GM18870 (cell line): ENCODE results near the gene MINDY4.
"Not testable (repeated sequence)": the region's sequence is repeated elsewhere in the genome, so short reads cannot be mapped to it uniquely, and the experiment has no call there.

ENCODE experiments used
- ATAC-seq: cut with Tn5 transposase; IDR thresholded peaks from one replicate; pipeline ENCODE4 v1.9.1; 2021; ENCODE audit warnings: moderate library complexity; ENCODE audit not compliant: unreplicated experiment

MINDY4 gene

GRCh38 chr7:30800785-30801252, 29.6 kb downstream of the MINDY4 start:
- peak; percentile 18 for ATAC-seq

- ATAC-seq = no peak
These were observed 31.6 kb downstream of the MINDY4 start for GRCh38 chr7:30802812-30803211.

DNA sequence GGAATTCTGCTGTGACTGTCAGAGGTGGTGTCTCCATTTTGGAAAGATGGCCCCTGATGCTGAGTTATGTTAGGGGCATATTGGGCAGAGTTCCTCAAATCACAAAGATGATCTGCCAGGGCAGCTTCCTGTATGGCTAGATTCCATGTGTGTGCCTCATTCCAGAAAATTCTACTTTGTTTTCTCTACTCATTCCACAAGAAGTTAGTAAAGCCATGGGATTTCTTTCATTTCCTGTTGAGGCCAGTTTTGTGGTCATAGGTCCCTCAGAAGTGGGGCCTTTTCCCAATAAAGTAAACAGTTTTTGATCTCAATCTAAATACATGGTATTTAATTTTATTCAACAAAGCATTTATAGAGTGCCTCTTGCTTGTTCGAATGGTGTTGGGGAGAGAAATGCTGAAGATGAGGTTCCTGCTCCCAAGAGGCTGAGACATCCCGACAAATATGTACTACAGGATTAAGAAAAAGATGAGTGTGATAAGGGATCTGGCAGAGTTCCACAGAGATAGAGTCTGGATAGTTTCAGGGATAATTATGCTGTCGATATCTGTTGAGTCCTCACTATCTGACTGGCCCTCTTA, 33.0 kb downstream of the MINDY4 start:
- no peak for ATAC-seq

DNA sequence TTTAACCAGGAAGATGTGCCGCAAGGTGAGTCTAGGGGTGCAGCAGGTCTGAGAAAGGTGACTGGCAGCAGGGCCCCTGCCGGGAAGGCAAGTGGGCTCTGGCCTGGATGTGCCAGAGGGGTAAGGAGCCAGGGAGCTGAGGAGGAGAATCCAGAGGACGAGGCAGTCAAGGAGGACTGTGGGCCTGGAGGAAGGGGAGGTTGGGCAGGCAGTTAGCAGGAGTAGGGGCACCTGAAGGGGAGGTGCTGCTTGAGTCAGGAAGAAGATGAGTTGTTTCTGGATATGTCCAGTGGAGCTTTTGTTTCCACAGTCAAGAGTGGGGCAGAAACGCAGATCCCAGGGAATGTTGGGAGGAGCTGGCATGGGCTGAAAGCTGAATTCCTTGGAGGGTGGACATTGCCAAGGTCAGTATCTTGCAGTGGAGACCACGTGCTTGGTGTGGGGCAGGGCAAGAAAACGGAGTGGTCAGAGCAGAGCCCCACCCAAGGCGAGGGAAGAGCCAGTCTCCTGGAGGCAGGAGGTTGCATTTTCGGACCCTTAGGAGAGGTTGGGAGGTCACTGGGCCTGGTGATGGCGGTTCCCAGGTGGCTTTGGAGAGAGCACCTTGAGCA, 34.0 kb downstream of the MINDY4 start:
- ATAC-seq = no peak

- no peak for ATAC-seq
These were observed 34.7 kb downstream of the MINDY4 start for GRCh38 chr7:30805931-30806330.

DNA sequence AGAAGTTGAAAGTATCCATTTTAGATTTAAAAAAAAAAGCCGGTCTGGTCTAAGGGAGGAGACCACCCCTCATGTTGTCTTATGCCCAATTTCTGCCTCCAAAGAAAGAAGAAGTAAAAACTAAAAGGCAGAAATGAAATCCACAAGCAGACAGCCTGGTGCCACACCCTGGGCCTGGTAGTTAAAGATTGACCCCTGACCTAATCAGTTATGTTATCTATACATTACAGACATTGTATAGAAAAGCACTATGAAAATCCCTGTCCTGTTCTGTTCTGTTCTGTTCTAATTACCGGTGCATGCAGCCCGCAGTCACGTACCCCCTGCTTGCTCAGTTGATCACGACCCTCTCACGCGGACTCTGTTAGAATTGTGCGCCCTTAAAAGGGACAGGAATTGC, 36.3 kb downstream of the MINDY4 start:
- ATAC-seq = not testable (repeated sequence)

GRCh38 chr7:30807941-30808340, 36.7 kb downstream of the MINDY4 start:
- not testable (repeated sequence) for ATAC-seq

DNA sequence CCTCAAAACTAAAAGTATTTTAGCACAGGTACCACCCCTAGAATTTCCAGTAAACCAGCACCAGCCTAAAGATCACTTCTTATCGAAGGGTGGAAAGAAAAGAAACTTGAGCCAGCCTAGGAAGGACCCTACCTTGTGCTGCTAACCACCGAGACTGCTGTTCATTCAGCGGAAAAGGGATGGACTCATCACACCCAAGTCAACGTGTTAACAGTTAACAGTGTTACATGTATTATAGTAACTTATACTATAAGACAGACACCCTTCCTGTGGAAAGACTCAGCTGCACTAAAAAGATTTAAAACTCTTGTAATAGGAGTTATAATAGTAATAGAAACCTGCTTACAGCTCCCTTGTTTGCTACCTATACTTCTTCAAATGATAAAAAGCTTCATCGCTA, 39.8 kb downstream of the MINDY4 start:
- no peak for ATAC-seq

DNA sequence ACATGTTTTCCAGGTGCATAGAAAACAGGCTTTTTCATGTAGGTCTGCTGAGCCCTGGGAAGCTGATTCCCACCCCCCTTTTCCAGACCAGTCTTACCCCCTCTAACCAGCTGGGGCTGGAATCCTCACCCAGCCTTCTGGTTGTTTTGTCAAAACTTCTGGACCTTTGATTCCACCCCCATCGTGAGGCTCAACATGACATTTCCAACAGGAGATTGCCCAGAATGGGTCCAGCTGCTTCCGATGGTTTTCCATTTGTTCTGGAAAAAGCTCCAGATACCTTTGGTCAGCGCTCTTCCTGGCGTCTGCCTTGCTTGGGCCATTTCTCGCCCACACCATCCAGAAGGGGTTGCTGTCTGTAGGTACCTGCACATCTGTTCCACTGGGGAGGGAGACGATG, 41.5 kb downstream of the MINDY4 start:
- ATAC-seq = no peak

DNA sequence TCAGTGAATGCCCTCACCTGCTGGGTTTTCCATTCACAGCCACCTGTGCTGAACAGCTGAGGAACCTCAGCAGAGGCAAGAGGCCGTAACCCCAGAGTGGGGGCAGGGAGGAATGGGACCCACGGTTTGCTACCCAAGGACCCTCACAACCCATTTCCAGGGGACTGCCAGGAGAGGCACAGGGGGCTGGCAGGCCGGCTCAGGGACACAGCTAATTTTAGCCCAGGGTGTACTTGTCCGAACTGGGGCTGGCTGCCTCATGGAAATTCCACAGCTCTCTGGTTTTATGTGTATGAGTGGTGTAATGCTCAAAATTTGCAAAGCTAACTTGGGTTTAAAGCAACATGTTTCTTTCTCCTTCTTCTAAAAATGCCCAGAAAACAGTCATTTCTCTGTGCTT, 42.2 kb downstream of the MINDY4 start:
- ATAC-seq = no peak

DNA sequence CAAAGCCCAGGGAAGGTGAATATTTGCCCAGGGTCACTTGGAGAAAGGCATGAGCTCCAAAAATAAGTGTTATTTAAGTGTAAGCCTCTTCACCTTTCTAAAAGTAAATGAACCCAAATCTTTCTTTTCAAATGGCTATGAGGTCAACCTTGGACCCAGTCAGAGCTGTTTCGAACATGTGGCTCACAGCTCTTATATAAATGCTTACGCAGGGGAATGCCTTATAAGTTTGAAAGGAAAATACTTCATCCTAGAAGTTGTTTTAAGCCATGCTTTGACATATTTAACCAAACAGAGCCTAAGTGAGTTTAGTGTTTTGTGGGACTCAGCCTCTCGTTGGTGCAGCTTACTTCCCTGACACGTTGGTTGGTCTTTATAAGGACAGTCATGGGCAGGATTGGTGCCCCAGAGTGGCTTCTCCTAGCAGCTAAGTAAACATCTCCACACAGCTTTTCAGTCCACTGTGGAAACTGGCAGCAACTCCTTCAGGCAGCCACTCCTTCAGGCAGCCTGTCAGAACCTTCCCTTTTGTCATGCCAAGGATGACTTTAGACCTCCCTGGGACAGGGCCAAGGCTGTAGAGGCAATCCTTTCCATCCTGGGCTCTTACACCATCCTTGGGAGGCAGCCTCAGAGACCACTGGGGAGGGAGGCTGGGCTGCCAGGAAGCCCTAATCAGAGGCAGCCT, 43.6 kb downstream of the MINDY4 start:
- no peak for ATAC-seq

DNA sequence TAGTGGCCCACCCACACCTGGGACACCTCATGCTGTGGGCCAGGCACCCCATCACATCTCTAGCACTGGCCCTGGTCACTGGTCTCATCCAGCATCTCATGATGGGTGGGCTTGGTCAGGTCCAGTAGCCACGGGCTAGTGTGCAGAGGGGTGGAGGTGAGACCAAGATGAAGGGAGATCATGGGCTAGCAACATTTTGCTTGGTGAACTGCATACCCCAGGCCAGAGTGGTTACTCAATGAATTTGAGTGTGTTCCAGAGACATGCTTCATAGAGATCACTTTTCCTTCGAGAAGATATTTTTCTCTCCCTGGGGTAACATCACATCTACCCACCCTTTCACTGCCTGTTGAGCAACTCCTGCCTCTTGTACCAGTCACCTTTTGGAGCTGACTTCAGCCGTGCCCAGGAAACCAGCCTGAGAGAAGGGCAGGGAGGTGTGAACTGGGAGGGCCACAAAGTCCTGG, 44.2 kb downstream of the MINDY4 start:
- ATAC-seq = no peak

DNA sequence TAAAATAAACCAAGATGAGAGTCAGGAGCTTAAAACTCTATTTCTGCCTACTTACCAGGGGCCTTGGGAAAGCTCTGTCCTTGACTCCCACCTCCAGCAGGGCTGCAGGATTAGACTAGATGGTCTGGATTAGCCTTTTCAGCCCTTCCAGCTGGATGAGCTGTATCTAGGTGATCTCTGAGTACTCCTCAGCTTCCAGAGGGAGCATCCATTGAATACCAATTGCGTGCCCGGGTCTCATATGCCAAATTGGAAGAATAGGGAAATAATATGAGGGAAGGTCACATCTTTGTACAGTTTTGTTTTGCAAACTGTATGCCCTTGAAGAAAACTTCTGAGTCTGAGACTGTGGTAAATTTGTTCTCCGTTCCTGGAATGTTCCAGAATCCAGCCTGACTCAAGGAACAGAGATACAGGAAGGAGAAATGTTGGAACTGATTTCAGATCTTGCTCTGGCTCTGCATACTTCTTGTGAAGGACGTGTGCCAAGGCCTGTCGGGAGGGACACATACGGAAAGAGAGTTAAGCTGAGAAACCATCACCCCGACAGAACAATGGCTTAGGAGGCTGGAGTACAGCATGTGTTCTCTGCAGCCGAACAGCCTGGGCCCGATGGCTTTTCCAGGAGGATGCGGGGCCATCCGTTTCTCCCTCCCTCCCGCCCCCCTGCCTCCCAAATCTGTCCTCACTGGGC, 44.9 kb downstream of the MINDY4 start:
- no peak for ATAC-seq

DNA sequence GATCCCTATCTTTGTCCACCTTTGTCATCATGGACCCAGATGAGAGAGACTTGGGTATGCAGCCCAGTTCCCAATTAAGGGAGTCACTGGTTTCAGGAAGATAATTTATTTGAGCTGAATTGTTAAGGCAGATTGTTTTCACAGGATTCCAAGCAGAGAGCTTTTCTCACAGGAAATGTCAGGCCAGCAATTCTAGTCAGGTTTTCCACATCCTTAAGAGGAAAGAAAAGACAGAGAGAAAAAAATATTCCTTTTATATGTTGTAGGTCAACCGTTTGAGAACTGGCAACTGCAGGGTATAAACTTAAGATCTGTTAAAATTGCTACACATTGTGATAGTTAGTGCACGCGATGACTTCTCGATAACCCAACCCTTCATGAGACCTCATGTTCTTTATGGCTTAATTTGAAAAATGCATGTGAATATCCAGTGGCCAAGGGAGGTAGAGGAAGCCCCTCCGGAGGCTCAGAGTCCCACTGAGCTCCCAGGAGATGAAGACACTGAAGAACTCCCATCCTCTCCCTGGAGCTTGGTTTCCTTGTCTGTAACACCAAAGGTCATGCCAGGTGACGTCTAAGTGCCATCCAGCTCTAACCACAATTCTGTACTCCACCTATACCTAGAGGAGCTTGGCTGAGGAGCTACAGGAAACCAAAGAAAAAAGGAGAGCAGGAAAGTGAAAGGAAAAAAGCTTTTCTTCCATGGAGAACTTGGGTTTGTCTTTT, 45.6 kb downstream of the MINDY4 start:
- ATAC-seq = no peak

GRCh38 chr7:30817371-30817767, 46.2 kb downstream of the MINDY4 start:
- ATAC-seq = no peak

- ATAC-seq = no peak
These were observed 53.9 kb downstream of the MINDY4 start for GRCh38 chr7:30824821-30825720.

DNA sequence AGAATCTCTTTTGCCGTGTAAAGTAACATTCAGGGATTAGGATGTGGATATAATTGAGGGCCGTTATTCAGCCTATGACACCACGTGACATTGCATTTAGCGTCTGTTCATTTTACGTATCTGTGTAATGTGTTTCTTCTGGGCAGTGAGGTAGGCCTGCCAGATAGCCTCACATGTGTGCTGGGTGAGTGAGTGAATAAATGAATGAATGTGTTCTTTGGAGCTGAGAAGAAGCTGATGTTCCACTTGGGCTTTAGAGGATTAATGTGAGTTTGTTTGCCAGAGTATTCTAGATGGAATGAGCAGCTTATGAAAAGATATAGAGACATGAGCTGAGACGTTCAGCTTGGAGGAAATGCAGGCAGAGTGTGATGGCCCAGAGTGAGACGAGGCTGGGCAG, 55.0 kb downstream of the MINDY4 start:
- no peak for ATAC-seq

- no peak for ATAC-seq
These were observed 57.4 kb downstream of the MINDY4 start for GRCh38 chr7:30828591-30828990.

- ATAC-seq = no peak
These were observed 58.3 kb downstream of the MINDY4 start for GRCh38 chr7:30829471-30829870.

GRCh38 chr7:30831227-30831626, 60.0 kb downstream of the MINDY4 start:
- ATAC-seq = no peak
